GM18508 (cell line): Measurements from ENCODE around the gene THBD.

Experiments
- ATAC-seq: cut with Tn5 transposase; IDR thresholded peaks from one replicate; pipeline ENCODE4 v1.9.1; 2021; ENCODE audit warnings: moderate number of reproducible peaks; ENCODE audit not compliant: insufficient read depth, unreplicated experiment

Gene THBD

GRCh38 chr20:23049201-23050075 is at the start of gene THBD:
Gene THBD, minus strand, starts transcription at chr20:23049672. Its CDS starts 168 bp downstream, at chr20:23049504.
- ATAC-seq: no peak

GRCh38 chr20:23097636-23098580 is 48.4 kb upstream of the THBD start:
- no peak for ATAC-seq

GRCh38 chr20:23096986-23097520 is 47.6 kb upstream of the THBD start:
- ATAC-seq: no peak

- no peak for ATAC-seq
These were observed 46.6 kb upstream of the THBD start for GRCh38 chr20:23096097-23096496.

GRCh38 chr20:23095499-23095898 is 46.0 kb upstream of the THBD start:
- ATAC-seq: no peak

- ATAC-seq: no peak
These were observed 45.5 kb upstream of the THBD start for GRCh38 chr20:23094927-23095326.

- no peak for ATAC-seq
These were observed 44.9 kb upstream of the THBD start for GRCh38 chr20:23094213-23094896.

GRCh38 chr20:23093613-23094012 is 44.1 kb upstream of the THBD start:
- ATAC-seq: no peak

- no peak for ATAC-seq
These were observed 43.5 kb upstream of the THBD start for GRCh38 chr20:23092861-23093495.

- no peak for ATAC-seq
These were observed 42.9 kb upstream of the THBD start for GRCh38 chr20:23092384-23092756.

- no peak for ATAC-seq
These were observed 42.4 kb upstream of the THBD start for GRCh38 chr20:23091721-23092383.

- ATAC-seq: no peak
These were observed 41.4 kb upstream of the THBD start for GRCh38 chr20:23090878-23091277.

GRCh38 chr20:23090147-23090546 is 40.7 kb upstream of the THBD start:
- no peak for ATAC-seq

- ATAC-seq: no peak
These were observed 39.4 kb upstream of the THBD start for GRCh38 chr20:23088866-23089265.

GRCh38 chr20:23087587-23088251 is 38.2 kb upstream of the THBD start:
- ATAC-seq: no peak

GRCh38 chr20:23086931-23087411 is 37.5 kb upstream of the THBD start:
- no peak for ATAC-seq

GRCh38 chr20:23086056-23086566 is 36.6 kb upstream of the THBD start, which contains the start of gene CD93:
Gene CD93, minus strand, starts transcription at chr20:23086324. Its CDS starts 132 bp downstream, at chr20:23086192.
- ATAC-seq: no peak

GRCh38 chr20:23085436-23086055 is 36.1 kb upstream of the THBD start:
- ATAC-seq: no peak
